Measurements from ENCODE around the gene C19orf81.

- TF ChIP-seq CTCF (IDR thresholded peaks at IDR 0.05) = no peak
- no peak for TF ChIP-seq CREM (CRISPR knock-in tag; IDR thresholded peaks at IDR 0.05)
Observed at GRCh38 chr19:50706387-50706786, 57.1 kb downstream of the C19orf81 start.
